Neural cell (in vitro differentiated cells): ENCODE results near the gene DYDC2.

Experiments
- EP300 ChIP-seq: fragments of 450-650 bp; conservative IDR thresholded peaks from 2 replicates; pipeline ENCODE4 v1.6.1; 2014; ENCODE audit warnings: antibody characterized with exemption, mild to moderate bottlenecking, moderate library complexity; ENCODE audit not compliant: poor library complexity, severe bottlenecking
- POLR2AphosphoS5 ChIP-seq: IDR thresholded peaks from 2 replicates; pipeline ENCODE4 v1.6.1; 2012
- REST ChIP-seq: IDR thresholded peaks from 2 replicates; pipeline ENCODE4 v1.6.1; 2012; ENCODE audit warnings: borderline replicate concordance
- SMC3 ChIP-seq: fragments of 450-650 bp; conservative IDR thresholded peaks from 2 replicates; pipeline ENCODE4 v1.6.1; 2014; ENCODE audit warnings: antibody characterized with exemption, mild to moderate bottlenecking, moderate library complexity; ENCODE audit not compliant: poor library complexity
- TAF1 ChIP-seq: IDR thresholded peaks from 2 replicates; pipeline ENCODE4 v1.6.1; 2012; ENCODE audit warnings: low read depth
- TF ChIP-seq, protein P1 (sequence below): fragments of 450-650 bp; IDR thresholded peaks from 2 replicates; pipeline ENCODE4 v1.5.1; 2014; ENCODE audit warnings: antibody characterized with exemption, mild to moderate bottlenecking, moderate library complexity; ENCODE audit not compliant: poor library complexity, severe bottlenecking

- TF ChIP-seq, protein P1, sequence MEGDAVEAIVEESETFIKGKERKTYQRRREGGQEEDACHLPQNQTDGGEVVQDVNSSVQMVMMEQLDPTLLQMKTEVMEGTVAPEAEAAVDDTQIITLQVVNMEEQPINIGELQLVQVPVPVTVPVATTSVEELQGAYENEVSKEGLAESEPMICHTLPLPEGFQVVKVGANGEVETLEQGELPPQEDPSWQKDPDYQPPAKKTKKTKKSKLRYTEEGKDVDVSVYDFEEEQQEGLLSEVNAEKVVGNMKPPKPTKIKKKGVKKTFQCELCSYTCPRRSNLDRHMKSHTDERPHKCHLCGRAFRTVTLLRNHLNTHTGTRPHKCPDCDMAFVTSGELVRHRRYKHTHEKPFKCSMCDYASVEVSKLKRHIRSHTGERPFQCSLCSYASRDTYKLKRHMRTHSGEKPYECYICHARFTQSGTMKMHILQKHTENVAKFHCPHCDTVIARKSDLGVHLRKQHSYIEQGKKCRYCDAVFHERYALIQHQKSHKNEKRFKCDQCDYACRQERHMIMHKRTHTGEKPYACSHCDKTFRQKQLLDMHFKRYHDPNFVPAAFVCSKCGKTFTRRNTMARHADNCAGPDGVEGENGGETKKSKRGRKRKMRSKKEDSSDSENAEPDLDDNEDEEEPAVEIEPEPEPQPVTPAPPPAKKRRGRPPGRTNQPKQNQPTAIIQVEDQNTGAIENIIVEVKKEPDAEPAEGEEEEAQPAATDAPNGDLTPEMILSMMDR: no peak
- TF ChIP-seq REST: no peak
- no peak for TF ChIP-seq EP300
- TF ChIP-seq POLR2AphosphoS5: no peak
- TF ChIP-seq SMC3: no peak
- TF ChIP-seq TAF1: no peak
These were observed 5.4 kb upstream of the DYDC2 start for GRCh38 chr10:80351220-80351619.
